Measurements from ENCODE around the gene PIEZO1.

PIEZO1 gene

DNA sequence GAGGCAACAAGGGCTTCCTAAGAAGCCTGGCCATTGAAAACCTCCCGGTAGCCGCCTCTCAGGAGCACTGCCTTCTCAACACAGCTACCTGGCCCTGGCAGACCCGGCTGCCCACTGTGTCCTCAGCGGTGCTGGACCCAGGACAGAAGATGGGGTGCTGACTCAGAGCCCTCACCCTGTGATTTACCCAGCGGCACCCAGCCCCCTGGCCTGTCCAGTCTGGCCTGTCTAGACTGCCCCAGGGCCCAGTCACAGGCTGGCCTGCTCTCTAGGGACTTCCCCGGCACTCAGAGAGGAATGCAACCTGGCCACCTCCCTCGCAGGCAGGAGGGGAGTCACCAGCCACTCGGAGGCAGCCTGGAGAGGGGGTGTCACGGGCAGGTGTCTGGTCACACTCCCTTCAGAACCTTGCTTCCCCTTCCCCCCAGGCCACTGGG lies 20.1 kb downstream of the PIEZO1 start:
- DNase-seq: no peak

DNA sequence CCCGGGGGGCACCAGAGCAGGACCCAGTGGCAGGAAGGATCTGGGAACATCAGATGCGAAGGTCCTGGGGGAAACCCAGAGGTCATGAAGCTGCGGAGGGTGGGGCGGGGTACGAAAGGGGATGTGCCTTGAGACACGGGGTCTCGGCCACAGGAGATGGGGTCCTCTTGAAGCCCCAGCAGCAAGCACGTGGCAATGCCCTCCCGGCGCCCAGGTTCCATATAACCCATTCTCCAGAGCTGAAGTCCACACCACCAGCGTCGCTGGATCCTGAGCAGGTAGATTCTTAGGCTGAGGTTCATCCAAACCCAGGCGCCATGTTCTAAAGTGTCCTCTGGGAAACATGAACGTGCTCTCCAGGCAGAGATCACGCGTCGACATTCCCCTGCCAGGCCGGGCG lies 20.9 kb downstream of the PIEZO1 start:
- DNase-seq: no peak

DNA sequence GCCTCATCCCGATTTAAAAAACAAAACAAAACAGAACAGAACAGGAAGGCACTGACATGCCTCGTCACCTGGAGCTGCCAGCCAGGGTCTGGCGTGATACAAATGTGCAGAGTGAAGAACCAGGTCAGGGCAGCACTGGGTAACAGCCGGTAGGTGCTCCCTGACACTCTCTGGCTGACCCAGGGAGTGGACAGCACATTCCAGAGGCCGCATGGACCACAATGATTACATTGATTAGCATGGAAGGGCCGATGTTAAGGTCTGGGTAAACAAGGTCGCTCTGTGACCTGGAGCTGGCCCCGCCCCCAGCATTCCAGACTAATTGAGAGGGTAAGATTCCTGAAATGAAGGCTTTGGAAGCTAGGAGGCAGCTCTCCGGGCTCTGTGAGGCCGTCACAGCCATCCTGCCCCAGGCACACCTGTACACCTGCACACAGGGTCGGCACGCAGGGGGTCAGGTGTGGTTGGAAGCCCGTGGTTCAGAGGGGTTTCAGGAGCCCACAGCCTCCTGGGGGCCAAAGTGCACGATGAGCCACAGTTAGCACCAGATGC lies 21.4 kb downstream of the PIEZO1 start:
- no peak for DNase-seq

DNA sequence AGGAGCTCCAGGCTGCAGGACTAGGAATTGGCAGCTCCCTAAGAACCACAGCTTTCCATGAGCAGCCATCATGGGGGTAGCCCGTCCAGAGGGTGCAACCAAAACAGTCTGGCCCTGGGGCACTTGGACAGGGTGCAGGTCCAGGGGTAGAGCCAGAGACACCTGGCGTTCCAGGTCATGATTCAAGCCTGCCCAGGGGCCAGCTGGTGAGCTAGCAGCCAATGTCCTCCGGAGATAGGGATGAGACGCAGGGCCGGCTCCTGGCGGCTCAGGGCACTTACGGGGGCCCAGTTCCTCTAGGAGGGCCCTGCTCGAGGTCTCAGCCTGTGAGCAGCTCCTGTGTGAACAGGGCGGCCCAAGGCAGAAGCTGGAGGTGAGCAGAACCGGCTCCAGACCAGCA lies 22.1 kb downstream of the PIEZO1 start:
- DNase-seq: no peak

DNA sequence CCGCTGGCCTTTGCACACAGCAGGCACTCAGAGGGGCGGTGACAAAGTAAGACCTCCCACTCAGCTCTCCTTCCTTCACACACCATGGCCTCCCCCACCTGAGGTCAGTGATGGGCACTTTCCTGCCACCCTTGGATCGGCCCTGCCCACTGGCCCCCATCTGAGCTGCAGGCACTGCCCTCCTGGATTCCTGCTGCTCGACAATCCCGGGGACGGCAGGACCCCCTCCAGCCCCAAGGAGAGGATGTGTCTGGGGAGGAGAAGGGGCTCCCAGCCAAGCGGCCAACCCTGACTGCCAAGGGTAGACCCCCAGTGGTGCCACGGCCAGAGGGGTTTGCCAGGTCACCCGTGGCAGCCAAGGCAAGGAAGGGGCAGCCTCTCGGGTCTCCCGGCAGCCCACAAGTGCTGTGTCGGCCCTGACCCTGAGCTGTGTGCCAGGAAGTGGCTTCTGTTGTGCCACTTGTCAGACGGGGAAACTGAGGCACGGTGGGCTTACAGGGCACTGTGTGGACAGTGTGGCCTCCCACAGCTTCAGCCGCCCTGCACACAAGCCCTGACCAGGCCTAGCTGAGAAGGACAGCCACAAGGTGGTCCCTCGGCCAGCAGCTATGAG lies 22.7 kb downstream of the PIEZO1 start:
- no peak for DNase-seq

DNA sequence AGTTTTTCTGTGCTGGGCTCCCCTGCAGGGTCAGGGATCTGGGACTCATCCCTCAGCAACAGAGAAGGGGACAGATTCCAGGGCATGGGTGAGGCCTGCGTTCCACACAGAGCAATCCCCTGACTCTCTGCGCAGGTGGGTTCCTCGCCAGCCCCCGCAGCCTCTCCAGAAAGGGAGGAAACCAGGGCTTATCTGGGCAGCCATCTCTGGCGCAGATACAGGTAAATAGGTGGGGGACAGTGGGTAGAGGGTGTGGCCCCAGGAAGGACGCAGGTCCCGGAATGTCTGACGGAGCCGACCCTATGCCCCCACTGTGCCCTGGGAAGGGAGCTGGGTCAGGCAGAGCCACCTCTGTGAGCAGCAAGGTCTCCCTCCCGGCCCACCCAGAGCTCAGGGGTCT lies 23.2 kb downstream of the PIEZO1 start:
- no peak for DNase-seq

DNA sequence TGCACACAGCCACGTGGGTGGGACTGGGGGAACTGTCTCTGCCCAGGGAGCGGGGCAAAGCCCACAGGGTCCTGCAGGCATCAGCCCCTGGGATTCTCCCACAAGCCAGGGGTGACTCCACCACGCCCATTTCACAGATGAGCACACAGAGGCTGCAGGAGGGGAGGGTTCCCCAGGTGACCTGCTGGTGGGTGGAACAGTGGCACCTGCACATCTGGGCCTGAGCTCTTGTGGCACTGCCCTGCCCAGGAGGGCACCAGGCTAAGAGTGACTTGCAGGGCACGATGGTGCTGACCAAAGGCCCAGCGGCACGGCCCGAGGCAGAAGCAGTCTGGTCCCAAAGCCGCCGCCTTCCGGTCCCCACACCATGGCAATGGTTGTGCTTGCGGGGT lies 23.9 kb downstream of the PIEZO1 start:
- DNase-seq: no peak

DNA sequence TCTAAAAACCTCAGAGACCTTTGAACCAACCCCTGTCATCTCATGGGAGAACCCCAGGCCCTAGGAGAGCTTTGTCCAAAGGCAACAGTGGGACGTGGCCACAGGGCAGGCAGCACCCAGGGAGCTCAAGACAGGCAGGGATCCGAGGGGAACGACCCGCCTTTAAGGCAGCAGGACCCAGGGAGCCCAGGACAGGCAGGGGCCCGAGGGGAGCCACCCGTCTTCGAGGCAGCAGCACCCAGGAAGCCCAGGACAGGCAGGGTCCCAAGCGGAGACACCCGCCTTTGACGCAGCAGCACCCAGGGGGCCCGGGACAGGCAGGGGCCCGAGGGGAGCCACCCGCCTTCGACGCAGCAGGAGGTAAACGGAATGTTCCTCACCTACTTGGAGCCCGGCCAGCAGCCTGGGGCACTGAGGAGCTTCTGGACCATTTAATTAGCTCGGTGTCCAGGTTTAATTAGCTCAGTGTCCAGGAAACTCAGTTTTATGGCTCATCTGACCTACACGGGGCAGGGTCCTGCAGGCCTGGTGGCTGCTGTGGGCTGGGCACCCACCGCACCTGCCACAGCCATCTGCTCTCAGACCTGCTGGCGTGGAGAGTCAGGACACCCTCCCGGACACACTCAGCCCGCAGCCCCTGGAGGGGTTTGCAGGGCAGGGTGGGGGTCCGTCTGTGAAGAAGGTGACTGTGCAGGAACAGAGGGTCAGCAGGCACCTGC lies 24.4 kb downstream of the PIEZO1 start:
- DNase-seq: no peak

DNA sequence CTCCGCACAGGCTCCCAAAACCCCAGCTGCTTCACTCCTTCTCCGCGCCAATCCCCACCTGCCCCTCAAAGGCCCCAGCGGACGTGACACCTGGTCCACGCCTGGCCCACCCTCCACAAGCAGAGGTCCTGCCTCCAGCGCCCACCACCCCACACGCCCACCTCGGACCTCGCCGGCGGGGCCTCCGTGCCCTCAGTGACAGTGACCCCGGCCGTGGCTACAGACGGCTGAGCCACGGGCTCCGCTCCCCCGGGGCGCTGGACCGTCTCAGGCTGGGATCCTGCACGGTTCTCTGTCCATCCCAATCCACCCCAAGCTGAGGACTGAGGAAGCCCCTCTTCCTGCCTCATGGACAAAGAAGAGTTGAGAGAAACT lies 25.1 kb downstream of the PIEZO1 start:
- DNase-seq: no peak

DNA sequence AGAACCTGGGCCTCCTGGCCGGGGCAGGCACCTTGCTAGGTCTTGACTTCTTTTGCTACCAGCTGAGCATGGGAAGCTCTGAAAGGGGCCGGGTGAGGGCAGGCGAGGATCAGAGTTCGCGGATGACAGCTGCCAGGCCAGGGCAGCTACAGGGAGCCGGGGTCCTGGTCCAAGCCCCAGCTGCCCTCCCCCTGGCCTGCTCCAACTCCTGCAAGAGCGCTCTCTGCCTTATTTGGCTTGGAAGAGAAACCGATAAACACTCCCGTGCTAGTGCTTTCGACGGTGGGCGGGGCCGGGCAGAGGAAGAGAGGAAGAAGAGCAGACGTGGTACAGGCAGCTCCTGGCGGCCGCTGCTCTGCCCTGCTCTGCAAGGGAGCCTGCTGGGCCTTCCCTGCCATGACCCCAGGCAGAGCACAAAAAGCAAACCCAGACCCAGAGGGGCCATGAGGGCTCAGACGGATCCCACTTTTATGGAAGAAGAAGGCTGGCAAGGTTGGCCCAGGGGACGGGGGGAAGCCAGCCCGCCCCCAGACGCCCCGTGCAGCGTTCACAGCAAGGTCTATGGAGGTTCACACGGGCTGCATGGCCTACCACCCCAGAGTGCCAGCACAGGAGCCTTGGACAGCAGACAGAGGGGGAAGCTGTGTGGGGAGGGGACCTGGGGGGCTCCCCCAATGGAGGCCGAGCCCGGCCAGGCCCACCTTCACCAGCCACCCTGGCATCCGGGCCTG lies 25.6 kb downstream of the PIEZO1 start:
- peak in 1 of 4 experiments; percentile 27 for DNase-seq

DNA sequence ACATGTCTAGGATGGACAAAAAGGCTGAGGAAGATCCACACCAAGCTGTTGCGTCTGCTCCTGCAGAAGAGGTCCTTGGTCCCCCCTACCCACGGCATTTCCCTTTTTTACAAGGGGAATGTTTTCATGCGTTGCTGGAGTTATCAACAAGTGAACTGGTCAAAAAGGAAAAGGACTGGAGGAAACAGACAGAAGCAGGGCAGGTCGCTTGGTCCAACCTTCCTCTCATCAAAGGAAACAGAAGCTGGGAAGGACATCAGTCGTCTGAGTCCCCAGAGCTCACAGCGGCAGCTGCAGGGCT lies 26.1 kb downstream of the PIEZO1 start:
- no peak for DNase-seq

DNA sequence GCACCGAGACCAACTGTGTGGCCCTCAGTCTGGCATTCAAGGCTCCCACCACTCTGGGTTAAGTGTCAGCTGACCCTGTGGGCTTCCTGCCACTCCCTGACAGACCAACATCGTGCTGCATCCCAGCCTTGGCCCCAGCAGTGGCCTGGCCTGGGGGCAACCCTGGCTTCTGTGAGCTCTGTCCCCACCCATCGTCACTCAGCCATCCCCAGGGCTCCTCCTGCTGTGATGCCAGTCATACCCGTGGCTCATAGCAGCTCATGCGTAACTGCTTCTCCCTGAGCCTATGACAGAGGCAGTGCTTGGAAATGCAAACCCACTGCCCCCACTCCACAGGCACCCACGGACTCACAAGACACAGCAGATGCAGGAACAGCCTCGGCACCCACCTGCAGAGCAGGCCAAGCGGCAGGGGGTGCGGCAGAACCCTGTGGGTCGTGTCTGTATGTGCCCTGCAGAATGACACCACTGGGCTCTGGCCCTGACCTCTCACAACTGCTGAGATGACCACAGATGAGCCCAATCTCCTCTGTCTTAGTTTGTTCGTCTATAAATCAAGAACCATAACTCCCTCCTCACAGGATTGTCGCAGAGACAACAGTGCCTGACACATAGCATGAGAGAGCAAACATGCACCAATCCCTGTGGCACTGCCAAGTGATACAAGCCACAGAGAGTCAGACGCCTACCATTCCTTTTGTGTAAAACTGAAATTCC lies 26.6 kb downstream of the PIEZO1 start:
- DNase-seq: no peak

DNA sequence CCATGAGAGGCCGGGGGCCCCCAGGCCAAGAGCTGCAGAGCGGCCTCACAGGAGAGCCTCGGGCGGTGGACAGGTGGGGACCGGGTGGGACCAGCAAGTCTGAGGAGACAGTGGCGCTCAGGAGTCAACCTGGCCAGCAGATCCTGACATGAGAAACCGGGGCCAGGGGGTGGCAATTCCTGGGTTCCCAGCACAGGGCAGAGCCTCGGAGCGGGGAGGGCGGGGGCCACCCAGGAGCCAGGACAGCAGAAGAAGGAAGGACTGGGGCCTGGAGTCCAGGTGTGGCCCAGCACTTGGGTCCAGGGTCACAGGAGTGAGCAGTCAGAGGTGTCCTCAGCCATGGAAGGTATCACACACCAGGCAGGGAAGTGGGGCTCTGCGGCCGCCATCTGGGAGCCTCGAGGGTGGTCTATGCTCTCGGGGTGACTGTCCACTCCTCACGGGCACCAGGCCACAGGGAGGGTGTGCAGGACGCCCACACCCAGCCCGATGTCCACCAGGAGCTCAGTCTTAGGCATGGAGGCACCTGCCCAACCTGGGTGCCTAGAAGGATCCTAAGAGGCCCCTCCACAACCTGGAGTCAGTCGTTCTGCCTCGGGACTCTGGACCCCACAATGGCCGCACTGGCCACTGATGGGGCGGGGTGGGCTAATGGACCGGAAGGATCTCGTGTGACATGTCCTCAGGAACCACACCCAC lies 29.1 kb downstream of the PIEZO1 start:
- DNase-seq: no peak

DNA sequence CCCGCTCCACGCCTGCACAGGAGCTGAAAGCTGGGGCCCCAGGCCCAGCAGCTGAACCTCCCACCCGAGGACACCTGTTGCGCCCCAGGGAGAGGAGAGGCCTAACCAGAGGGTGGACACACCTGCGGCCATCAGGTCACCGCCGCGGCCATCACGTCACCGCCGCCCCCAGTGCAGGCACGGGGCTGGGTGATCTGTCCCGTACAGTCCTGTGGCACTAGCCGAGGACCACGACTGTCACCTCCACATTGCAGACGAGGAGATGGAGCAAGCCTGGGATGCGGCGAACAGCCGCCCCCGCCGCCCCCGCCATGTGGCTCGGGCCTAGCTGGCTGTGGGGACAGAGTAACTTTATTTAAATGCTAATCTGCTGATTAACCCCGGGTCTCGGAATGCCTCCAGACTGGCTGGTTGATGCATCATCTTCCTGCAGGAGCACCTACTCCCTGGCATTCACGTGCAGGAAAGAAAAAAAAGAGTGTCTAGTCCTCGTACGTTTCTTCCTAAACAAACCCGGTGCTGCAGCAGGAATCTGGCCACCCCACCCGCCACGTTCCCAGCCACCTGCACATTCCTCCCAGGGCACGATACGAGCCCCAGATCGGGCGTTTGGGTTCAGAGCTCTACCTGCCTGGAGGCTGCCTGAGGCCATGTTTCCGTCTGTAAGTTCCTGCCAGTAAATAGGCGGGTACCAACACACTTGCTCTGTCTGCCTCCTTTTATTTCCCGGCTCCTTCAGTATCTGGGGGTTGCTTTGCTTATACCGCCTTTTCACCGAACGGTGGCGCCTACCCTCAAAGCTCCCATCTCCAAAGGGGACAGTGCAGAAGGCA lies 29.9 kb downstream of the PIEZO1 start:
- no peak for DNase-seq

DNA sequence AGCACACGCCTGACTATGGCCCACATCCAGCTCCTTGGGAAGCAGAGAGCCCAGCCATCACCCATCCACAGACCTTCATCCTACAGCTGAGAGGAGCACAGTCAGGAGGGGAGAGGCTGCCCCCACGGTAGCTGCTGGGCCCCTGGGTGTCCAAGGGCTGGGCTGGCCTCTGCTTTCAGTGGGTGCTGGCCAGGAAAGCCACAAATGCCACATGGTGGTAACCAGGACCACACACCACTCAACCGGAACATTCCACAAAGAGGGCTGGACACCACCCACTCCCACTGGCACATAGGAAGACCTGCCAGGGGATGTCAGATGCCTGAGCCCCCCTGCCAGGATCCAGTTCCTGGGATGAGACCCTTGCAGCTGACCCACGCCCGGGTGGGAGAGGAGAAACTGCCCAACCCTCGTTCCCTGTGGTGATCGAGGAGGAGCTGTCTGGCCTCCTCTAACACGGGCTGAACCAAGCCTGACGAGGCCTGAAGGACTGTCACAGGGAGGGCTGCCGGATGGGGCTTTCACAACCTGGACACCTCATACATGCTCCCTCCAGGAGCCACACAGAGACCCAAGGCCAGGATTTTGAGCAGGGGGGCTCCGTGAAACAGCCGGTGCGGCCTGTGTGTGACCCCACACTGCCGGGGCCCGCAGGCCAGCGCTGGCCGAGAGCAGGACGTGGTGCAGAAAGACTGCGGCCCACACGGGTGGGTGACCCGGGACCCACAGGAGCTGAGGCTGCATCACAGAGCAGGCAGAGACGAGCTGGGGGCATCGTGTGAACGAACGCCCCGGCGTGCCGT lies 30.7 kb downstream of the PIEZO1 start:
- no peak for DNase-seq

DNA sequence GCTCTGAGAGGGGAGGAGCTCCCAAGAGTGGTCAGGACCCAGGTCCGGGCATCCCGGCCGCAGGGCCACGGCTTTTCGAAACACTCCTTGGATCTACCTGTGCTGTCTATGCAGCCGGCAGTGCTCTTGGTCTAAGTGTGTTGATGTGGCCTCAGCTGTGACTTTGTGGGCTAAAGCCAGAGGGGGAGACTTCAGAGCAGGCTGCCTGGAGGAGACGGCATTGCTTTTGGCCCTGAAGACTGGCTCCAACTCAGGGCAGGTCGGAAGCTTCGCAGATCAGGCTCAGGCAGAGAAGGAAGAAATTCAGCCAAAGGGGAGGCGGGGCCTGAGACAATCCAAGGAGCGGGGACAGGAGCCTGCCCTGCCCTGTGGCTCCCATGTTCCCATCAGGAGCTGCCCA lies 31.4 kb downstream of the PIEZO1 start:
- DNase-seq: no peak

DNA sequence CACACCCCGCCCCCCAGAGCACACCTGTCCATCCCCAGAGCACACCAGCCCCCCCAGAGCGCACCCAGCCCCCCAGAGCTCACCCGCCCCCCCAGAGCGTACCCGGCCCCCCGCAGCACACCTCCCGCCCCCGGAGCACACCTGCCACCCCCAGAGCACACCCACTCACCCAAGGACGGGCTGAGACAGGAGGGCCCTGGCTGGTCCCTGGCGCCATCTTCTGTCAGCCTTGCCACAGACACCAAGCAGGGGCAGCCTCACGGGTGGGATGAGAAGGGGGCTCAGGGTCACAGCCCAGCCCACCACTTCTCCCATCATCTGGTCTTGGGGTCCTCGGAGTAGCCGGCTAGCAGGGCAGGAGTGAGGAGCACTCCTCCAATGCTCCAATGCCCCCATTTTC lies 31.8 kb downstream of the PIEZO1 start:
- no peak for DNase-seq

DNA sequence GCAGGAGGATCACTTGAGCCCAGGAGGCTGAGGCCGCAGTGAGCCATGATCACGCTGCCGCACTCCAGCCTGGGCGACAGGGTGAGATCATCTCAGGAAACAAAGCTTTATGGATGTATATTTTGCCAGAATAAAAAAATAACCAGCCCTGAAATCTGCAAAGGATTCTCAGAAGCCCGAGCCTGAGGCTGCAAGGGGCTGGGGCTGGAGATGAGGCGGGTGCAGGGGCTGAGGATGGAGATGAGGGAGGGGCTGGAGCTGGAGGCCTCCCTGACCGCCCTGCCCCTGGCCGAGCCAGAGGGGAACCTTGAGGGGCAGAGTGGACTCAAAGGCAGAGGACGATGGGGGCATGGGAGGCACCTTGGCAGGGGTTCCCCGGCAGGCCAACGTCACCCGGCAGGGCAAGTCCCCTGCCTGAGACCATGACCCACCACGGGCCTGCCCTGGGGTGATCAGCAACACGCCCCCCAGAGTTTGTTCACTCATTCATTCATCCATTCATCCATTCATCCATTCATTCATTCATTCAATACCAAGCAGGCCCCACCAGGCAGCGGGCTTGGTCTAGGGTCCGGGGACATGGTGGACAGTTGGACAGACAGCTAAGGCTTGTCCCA lies 32.5 kb downstream of the PIEZO1 start:
- DNase-seq: no peak

DNA sequence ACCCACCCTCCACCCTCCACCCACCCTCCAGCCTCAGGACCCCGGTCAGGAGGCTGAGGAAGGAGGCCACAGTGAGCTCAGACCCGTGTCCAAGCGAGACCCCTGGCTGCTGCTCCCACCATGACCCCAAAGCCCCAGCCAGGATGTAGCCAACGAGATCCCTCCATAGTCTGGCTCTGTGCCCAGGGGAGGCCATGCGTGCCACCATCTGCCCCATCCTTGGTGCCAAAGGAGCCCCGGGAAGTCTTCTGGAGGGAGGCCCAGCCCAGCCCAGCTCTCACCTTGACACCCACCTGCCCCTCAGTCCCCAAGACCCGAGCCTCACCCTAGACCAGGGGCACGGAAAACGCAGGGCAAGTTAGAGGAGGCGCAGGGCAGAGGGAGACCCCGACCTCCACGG lies 34.2 kb downstream of the PIEZO1 start:
- DNase-seq: no peak

DNA sequence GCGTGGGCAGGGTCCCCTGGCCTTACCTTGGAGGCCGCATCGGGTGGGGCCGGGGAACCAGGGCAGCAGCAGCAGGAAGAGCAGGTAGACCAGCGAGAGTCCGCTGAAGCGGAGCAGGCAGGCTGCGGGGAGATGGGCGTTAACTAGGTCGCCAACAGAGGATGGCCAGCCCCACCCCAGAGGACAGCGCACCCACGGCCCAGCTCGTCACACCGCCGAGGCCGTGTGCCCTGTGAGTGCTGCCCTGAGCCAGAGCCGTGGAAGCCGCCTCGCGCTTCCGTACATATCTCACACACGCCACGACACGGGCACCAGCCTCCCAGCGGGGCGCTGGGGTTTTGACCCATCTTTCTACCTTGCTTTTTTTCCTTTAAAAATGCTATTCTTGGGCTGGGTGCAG lies 35.7 kb downstream of the PIEZO1 start:
- no peak for DNase-seq

DNA sequence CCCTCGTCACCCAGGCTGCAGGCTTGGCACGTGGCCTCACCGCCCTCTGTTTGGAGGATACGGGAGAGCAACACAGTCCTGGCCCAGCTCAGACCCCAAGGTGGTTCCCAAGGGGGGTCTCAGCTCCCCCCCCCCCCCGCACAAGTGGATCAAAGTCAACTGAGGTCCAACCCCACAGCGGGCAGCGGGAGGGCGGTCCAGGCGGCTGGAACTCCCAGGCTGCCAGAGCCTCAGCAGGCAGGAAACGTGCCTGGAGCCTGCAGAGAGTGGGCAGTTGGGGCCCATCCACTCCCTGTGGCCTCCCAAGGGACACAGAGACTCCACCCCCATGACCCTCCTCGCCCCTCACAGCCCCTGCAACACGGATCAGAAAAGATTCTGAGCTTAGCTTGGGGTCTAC lies 36.7 kb downstream of the PIEZO1 start:
- DNase-seq: no peak

Data from activated naive CD4-positive, alpha-beta T cell (primary cell).